KOPT-K1 (cell line): ENCODE measurements around the gene C19orf67.
A peak's percentile ranks its signal among the peaks of the same experiment; 100 is the strongest.

Experiments
- H3K27ac ChIP-seq: fragments of 200-600 bp; sonication (generic); 2 replicates; pipeline ENCODE4 v1.5.1; 2016; ENCODE audit warnings: antibody characterized with exemption, mild to moderate bottlenecking, low read depth, low read length; ENCODE audit not compliant: poor library complexity, severe bottlenecking
- H3K36me3 ChIP-seq: fragments of 200-600 bp; sonication (generic); 2 replicates; pipeline ENCODE4 v1.5.1; 2017; ENCODE audit warnings: antibody characterized with exemption, mild to moderate bottlenecking, low read length, moderate library complexity; ENCODE audit not compliant: insufficient read depth
- H3K9me3 ChIP-seq: fragments of 200-600 bp; sonication (generic); 2 replicates; pipeline ENCODE4 v1.5.1; 2017; ENCODE audit warnings: antibody characterized with exemption, low read length, mild to moderate bottlenecking; ENCODE audit not compliant: insufficient read depth, poor library complexity, severe bottlenecking

Gene C19orf67

GRCh38 chr19:14085309-14085995 lies at the start of gene C19orf67:
C19orf67 (minus strand) TSS chr19:14085783; CDS start chr19:14085627, 156 bp downstream.
- H3K36me3 ChIP-seq: peaks cover 16% of the 10 kb centered on the region
- H3K9me3 ChIP-seq: no peaks in the 10 kb centered on the region
- no peak within 1 kb of the TSS for H3K27ac ChIP-seq

GRCh38 chr19:14135355-14135754 lies 49.8 kb upstream of the C19orf67 start:
- H3K9me3 ChIP-seq: no peaks in the 10 kb centered on the region
- peak overlapping the region; percentile 85 for H3K27ac ChIP-seq
- H3K36me3 ChIP-seq: peaks cover 32% of the 10 kb centered on the region

DNA sequence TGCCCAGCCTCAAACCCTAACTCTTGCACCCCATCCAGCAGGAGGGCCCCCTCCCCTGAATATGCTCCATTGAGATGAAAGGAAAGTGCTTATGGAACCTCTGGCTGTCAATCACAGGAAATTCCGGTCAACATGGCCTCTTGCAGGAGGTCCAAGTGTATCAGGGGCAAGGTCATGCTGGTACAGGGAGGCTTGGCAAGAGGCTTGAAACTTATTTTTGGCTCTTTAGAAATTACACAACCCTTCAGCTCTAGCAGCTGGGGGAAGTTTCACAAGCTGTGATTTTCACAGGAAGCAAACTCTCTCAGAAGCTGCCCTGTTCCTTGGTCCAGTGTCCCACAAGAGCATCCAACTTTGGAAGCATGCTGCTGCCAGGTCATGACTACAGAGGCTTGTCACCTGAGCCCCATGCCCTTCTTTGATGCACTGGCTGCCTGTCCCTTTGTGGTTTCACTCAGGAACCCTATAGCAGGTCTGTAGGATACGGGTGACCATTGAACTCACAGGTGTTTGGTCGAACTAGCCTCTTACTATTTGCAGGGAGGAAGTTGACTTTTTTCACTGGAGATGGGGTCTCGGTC lies 42.4 kb upstream of the C19orf67 start:
- H3K36me3 ChIP-seq: peaks cover 85% of the 10 kb centered on the region
- no peaks in the 10 kb centered on the region for H3K9me3 ChIP-seq
- no peak overlapping the region for H3K27ac ChIP-seq

DNA sequence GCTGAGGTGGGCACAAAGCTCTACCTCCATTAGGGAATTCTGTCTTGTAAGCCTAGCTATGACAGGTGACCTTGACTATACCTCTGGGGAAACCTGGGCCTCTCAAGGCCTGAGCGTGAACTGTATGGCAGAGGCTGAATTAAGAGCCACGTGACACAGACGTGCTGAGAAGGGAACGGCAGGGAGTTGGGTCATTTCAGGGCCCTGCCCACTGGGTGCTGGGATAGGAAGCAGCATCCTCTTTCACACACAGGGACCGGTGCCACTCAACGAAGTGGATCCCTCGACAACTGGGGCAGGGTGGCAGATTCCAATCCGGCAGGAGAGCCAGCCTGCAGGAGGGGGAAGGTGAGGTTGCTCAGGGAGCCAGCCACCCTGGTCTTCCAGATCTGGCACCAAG lies 41.6 kb upstream of the C19orf67 start:
- Histone ChIP-seq H3K27ac (no peak overlapping the region), H3K9me3 (no peaks in the 10 kb centered on the region), H3K36me3 (peaks cover 87% of the 10 kb centered on the region)

DNA sequence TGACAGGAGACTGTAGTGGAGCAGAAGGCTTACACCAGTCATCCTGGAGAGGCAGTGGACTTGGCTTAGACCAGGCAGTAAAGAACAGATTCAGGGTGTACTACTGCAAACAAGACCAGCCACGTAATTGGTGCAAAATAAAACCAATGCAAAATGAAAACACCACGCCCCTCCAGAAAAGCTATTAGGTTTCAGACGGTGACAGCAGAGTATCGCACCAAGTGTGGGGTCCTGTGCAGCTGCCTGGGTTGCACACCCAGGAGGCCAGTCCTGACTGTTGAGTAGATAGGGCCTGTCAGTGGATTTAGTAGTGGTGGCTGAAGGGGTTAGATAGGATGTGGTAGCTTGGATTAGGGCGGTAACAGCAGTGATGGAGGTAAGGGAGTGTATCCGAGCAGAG lies 37.3 kb upstream of the C19orf67 start:
- H3K9me3 ChIP-seq: no peaks in the 10 kb centered on the region
- H3K36me3 ChIP-seq: peaks cover 81% of the 10 kb centered on the region
- no peak overlapping the region for H3K27ac ChIP-seq

GRCh38 chr19:14120497-14120780 lies 34.9 kb upstream of the C19orf67 start:
- no peaks in the 10 kb centered on the region for H3K9me3 ChIP-seq
- no peak overlapping the region for H3K27ac ChIP-seq
- peaks cover 57% of the 10 kb centered on the region for H3K36me3 ChIP-seq

DNA sequence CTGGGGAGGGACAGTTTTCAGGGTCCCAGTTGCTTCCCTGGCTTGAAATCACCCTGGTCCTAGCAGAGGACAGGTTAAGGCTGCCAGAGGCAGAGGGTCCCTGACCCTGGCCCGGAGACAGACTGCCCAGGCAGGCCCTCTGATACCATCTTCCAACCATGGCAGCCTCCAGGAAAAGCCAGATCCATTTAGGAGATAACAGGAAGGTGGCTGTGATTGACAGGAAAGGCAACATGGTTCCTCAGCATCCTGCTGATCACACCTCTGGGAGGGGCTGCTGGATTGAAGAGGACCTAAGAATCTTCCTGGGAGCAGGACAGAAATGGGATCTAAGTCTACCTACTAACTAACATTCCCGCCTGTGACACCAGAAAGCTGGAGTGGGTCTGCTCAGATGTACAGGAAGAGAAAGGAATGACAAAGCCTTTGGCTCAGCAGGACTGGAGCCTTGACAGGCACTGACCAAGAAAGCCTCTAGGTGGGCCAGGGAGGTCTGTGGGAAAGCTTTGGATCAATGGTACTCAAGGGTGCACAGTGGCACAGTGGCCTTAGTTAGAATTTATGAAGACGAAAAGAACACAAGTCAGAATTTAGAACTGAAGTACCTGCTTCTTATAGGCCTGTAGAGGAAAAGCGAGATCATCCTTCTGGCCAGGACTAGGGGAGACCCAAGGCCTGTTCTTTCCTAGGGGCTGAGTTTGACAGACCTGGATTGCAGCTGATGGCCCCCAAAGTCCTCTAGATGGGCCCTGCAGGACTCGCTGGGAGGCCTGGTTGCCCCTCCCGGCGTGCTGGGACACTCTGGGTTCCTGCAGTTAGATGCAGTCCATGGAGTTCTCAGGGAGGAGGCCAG lies 34.3 kb upstream of the C19orf67 start:
- H3K36me3 ChIP-seq: peaks cover 51% of the 10 kb centered on the region
- no peaks in the 10 kb centered on the region for H3K9me3 ChIP-seq
- no peak overlapping the region for H3K27ac ChIP-seq

DNA sequence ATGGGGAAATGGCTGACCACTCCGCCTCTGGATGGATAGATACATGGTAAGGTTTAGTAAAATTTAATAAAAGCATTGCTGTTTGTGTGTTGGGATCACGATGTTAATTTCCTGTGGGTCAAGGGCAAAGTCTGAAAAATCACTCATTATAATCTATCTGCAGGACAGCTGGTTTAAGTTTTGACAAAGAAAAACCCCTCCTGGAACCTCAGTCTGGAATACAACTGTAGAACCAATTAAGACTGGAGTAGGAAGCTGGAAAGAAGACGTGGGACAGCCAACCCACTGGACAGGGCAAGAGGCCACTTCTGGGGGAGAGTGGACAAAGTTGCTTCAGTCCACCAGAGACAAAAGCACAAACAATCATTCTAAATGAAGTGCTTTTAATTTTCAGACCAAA lies 33.6 kb upstream of the C19orf67 start:
- Histone ChIP-seq H3K36me3 (peaks cover 44% of the 10 kb centered on the region), H3K27ac (no peak overlapping the region), H3K9me3 (no peaks in the 10 kb centered on the region)

DNA sequence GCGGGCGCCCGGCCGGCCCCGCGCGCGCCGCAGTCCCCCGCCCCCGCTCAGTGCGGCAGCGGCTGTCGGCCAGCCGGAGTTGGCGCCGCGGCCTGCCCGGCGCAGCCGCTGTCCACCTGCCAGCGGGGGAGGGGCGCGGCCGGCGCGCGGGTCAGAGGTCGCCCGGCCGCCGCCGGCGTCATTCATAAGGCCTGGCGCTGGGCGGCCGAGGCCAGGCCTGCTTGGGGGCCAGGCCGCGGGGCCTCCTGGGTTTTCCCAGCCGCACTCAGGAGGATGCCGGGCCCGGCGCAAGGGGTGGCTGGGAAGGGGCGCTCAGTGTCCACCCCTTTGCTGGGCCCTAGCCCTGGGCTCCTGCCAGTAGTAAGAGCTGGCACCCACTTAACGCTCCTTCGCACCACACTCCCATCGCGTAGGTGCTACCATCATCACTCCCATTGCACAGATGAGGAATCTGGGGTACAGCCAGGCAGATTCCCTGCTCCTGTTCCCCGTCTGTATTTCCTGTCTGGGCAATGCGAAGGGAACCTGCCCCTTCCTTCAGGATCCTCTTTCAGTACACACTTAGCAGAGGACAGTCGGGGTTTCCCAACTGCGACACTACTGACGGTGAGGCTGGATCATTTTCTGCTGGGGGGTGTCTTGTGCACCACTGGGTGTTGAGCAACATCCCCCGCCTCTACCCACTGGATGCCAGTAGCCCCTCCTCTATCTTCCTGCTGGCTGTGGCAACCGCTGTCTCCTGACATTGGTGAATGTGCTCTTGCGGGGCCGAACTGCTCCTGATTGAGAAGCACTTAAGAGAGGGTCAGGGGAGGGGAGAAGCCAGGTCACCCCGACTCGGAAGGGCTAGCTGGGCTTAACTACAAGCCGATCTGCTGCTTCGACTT lies 32.8 kb upstream of the C19orf67 start:
- peak overlapping the region; percentile 40 for H3K27ac ChIP-seq
- H3K36me3 ChIP-seq: peaks cover 36% of the 10 kb centered on the region
- H3K9me3 ChIP-seq: no peaks in the 10 kb centered on the region

GRCh38 chr19:14117668-14118164 lies 32.1 kb upstream of the C19orf67 start, which contains the start of gene PRKACA:
PRKACA (minus strand) TSS chr19:14117762; CDS start chr19:14117547, 215 bp downstream.
- Histone ChIP-seq H3K27ac (peak within 1 kb of the TSS; percentile 40), H3K9me3 (no peaks in the 10 kb centered on the region), H3K36me3 (peaks cover 30% of the 10 kb centered on the region)

DNA sequence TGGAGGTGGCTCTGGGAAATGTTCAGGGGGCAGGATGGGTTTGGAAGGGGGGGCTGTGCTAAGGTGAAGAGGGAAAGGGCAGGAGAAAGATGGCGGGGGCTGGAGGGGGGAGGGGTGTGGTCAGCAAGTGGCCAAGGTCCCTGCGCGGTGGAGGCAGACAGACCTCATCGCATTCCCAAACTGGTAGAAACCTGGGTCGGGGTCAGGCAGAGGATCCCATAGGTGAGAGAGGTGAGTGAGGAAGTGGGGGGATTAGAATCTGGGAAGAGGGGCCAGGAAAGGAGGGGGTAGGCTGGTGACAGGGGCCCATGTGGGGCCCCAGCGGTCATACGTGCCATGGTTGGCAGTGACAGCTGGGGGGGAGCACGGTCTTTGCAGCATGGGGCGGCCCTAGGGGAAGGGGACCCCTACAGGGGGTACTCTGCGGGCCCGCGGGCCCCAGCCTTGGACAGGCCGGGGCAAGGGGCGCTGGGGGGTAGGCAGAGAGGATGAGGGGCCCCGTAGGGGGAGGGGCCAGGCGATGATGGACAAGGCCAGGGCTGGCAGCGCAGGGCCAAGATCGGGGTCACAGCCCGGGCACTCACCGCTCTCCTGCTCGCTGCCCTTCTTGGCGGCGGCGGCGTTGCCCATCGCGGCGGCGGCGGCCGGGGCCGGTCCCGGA lies 31.5 kb upstream of the C19orf67 start:
- no peaks in the 10 kb centered on the region for H3K9me3 ChIP-seq
- H3K36me3 ChIP-seq: peaks cover 24% of the 10 kb centered on the region
- peak overlapping the region; percentile 35 for H3K27ac ChIP-seq

- peaks cover 19% of the 10 kb centered on the region for H3K36me3 ChIP-seq
- H3K27ac ChIP-seq: peak overlapping the region; percentile 35
- H3K9me3 ChIP-seq: no peaks in the 10 kb centered on the region
Measured at GRCh38 chr19:14116525-14116917, 30.9 kb upstream of the C19orf67 start.

DNA sequence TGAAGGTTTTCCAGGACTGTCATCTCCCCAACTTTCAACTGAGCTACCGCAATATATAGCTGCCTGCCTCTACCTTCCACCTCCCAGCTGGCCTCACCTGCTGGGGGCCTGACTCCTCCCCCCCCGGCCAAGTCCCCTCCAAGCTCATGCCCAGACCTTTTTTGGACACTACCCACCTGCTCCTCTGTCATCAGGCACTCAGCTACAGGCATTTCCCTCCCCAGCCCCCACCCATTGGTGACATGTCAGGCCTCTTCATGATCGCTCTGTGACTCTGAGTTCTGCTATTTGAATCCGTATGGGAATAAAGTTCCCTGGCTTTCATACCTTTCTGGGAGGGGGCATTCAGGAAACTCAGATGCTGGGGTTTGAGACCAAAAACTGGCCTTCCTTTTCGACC lies 30.2 kb upstream of the C19orf67 start:
- H3K36me3 ChIP-seq: peaks cover 12% of the 10 kb centered on the region
- H3K27ac ChIP-seq: no peak overlapping the region
- no peaks in the 10 kb centered on the region for H3K9me3 ChIP-seq

DNA sequence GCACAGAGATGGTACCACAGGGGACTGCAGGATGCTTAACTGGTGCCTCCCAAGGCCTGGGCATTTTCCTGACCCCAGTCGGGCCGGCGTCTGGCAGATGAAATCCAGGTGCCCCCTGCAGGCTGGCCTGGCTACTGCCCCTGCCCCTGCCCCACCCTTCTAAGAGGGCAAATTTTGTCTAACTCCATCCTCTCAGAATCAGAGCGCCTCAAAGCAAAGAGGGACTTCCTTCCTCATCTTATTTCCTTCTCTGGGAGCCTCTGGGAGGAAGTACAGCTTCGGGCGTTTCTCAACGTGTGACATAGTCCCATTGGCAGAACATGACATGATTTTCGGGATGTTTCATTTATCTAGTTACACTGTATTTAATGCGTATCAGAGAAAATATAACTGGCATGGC lies 29.3 kb upstream of the C19orf67 start:
- H3K27ac ChIP-seq: no peak overlapping the region
- peaks cover 5% of the 10 kb centered on the region for H3K36me3 ChIP-seq
- no peaks in the 10 kb centered on the region for H3K9me3 ChIP-seq
